Measurements from ENCODE around the gene FASTK.
A peak's percentile ranks its signal among the peaks of the same experiment; 100 is the strongest.

Gene FASTK

GRCh38 chr7:151083071-151083823 lies 2.6 kb upstream of the FASTK start, which contains the start of gene TMUB1:
Gene TMUB1, minus strand, starts transcription at chr7:151083493. Its CDS starts 930 bp downstream, at chr7:151082563.
- Mint-ChIP-seq H3K36me3 (ENCODE audit: low read depth) (peaks cover 31% of the 10 kb centered on the region), H3K4me3 (peak within 1 kb of the TSS; percentile 95), H3K9me3 (no peaks in the 10 kb centered on the region), H3K27ac (peak within 1 kb of the TSS; percentile 95), H3K27me3 (peaks cover 7% of the 10 kb centered on the region), H3K4me1 (ENCODE audit: low read depth) (peaks cover 51% of the 10 kb centered on the region)
- peak; percentile 90 for DNase-seq

- peak overlapping the region; percentile 95 for H3K27ac Mint-ChIP-seq
- H3K4me3 Mint-ChIP-seq: peak overlapping the region; percentile 95
- peaks cover 7% of the 10 kb centered on the region for H3K27me3 Mint-ChIP-seq
- H3K36me3 Mint-ChIP-seq (ENCODE audit: low read depth): peaks cover 35% of the 10 kb centered on the region
- DNase-seq: no peak
- H3K4me1 Mint-ChIP-seq (ENCODE audit: low read depth): peaks cover 51% of the 10 kb centered on the region
- H3K9me3 Mint-ChIP-seq: no peaks in the 10 kb centered on the region
Observed at GRCh38 chr7:151082141-151083070, 1.8 kb upstream of the FASTK start.

GRCh38 chr7:151081170-151082101 lies 827 bp upstream of the FASTK start:
- peaks cover 7% of the 10 kb centered on the region for H3K27me3 Mint-ChIP-seq
- peak; percentile 37 for DNase-seq
- no peaks in the 10 kb centered on the region for H3K9me3 Mint-ChIP-seq
- peak overlapping the region; percentile 95 for H3K27ac Mint-ChIP-seq
- H3K36me3 Mint-ChIP-seq (ENCODE audit: low read depth): peaks cover 42% of the 10 kb centered on the region
- peak overlapping the region; percentile 95 for H3K4me3 Mint-ChIP-seq
- H3K4me1 Mint-ChIP-seq (ENCODE audit: low read depth): peaks cover 51% of the 10 kb centered on the region

GRCh38 chr7:151080067-151080521 lies 515 bp downstream of the FASTK start:
- H3K4me1 Mint-ChIP-seq (ENCODE audit: low read depth): peaks cover 42% of the 10 kb centered on the region
- peak overlapping the region; percentile 85 for H3K4me3 Mint-ChIP-seq
- peak overlapping the region; percentile 88 for H3K27ac Mint-ChIP-seq
- no peak for DNase-seq
- peaks cover 56% of the 10 kb centered on the region for H3K36me3 Mint-ChIP-seq (ENCODE audit: low read depth)
- peaks cover 4% of the 10 kb centered on the region for H3K27me3 Mint-ChIP-seq
- H3K9me3 Mint-ChIP-seq: no peaks in the 10 kb centered on the region

DNA sequence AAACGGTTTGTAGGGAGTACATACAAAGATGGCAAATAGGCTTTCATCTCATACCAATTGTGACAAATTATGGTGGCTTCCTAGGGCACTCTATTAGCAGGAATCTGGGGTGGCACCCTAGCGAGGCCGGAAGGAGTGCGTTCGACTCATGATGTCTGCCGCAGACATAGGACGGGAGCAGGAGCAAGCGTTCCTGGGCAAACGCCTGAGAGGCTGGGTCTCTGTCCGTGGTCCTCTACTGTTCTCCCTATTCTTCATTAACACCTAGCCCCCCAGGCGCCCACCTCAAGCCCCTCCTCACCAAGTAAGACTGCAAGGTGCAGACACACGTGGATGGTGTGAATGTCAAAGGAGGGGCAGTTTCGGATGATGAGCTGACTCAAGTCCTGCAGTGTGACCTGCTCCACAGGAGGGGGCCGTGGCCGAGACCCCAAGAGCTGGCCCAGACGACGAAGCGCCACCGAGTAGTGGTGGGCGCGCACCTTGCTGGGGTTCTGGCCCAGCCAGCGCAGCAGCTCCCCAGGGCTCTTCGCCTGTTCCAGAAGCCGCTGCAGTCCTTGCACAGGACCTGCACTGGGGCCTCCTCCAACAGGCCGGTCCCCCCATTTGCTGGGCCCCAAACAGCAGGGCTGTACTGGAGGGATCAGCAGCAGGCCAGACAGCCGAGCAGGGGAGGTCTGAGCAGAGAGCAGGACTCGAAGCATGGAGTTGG lies 1.3 kb downstream of the FASTK start:
- H3K4me3 Mint-ChIP-seq: peak overlapping the region; percentile 85
- peaks cover 38% of the 10 kb centered on the region for H3K4me1 Mint-ChIP-seq (ENCODE audit: low read depth)
- no peaks in the 10 kb centered on the region for H3K27me3 Mint-ChIP-seq
- peak overlapping the region; percentile 88 for H3K27ac Mint-ChIP-seq
- DNase-seq: no peak
- H3K9me3 Mint-ChIP-seq: no peaks in the 10 kb centered on the region
- H3K36me3 Mint-ChIP-seq (ENCODE audit: low read depth): peaks cover 61% of the 10 kb centered on the region

GRCh38 chr7:151078233-151079040 lies 2.2 kb downstream of the FASTK start:
- Mint-ChIP-seq H3K36me3 (ENCODE audit: low read depth) (peaks cover 69% of the 10 kb centered on the region), H3K4me1 (ENCODE audit: low read depth) (peaks cover 36% of the 10 kb centered on the region), H3K9me3 (no peaks in the 10 kb centered on the region), H3K4me3 (peak overlapping the region; percentile 85), H3K27me3 (no peaks in the 10 kb centered on the region), H3K27ac (peak overlapping the region; percentile 88)
- no peak for DNase-seq

- DNase-seq: no peak
- Mint-ChIP-seq H3K4me3 (peak overlapping the region; percentile 59), H3K27ac (peak overlapping the region; percentile 77), H3K36me3 (ENCODE audit: low read depth) (peaks cover 66% of the 10 kb centered on the region), H3K27me3 (no peaks in the 10 kb centered on the region), H3K9me3 (no peaks in the 10 kb centered on the region), H3K4me1 (ENCODE audit: low read depth) (peaks cover 33% of the 10 kb centered on the region)
Observed at GRCh38 chr7:151077705-151078232, 2.8 kb downstream of the FASTK start.

- Mint-ChIP-seq H3K27ac (no peak overlapping the region), H3K27me3 (no peaks in the 10 kb centered on the region), H3K36me3 (ENCODE audit: low read depth) (peaks cover 67% of the 10 kb centered on the region), H3K4me3 (no peak overlapping the region), H3K9me3 (no peaks in the 10 kb centered on the region), H3K4me1 (ENCODE audit: low read depth) (peaks cover 27% of the 10 kb centered on the region)
- no peak for DNase-seq
Observed at GRCh38 chr7:151076863-151077704, 3.5 kb downstream of the FASTK start.

DNA sequence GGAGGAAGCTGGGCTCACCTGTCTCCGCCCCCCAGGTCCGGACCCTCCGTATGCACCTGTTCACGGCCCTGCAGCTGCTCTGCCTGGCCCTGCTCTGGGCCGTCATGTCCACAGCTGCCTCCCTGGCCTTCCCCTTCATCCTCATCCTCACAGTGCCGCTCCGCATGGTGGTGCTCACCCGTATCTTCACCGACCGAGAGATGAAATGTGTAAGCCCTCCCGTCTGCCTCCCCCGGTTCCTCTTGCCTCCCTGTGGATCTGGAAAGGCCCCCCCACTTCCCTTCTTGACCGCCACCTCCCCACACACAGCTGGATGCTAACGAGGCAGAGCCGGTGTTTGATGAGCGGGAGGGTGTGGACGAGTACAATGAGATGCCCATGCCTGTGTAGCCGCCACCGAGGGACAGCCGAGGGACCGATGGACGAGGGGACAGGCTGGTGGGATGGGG lies 4.6 kb downstream of the FASTK start:
- Mint-ChIP-seq H3K9me3 (no peaks in the 10 kb centered on the region), H3K27ac (peak overlapping the region; percentile 64), H3K36me3 (ENCODE audit: low read depth) (peaks cover 72% of the 10 kb centered on the region), H3K4me1 (ENCODE audit: low read depth) (peaks cover 22% of the 10 kb centered on the region), H3K4me3 (no peak overlapping the region), H3K27me3 (no peaks in the 10 kb centered on the region)
- DNase-seq: no peak

DNA sequence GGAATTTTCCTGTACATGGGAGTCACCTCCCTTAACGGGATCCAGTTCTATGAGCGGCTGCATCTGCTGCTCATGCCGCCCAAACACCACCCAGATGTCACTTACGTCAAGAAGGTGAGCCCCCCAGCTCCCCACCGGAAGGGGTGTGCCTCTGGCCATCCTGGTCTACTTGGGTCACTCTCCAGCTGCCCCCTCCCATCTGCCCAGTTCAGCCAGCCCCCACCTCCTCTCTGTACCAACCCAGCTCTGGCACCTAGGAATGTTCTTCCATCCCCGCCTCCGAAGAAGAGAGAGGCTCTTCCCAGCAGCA lies 5.0 kb downstream of the FASTK start:
- Mint-ChIP-seq H3K27ac (no peak overlapping the region), H3K36me3 (ENCODE audit: low read depth) (peaks cover 76% of the 10 kb centered on the region), H3K9me3 (no peaks in the 10 kb centered on the region), H3K27me3 (no peaks in the 10 kb centered on the region), H3K4me3 (no peak overlapping the region), H3K4me1 (ENCODE audit: low read depth) (peaks cover 19% of the 10 kb centered on the region)
- no peak for DNase-seq

GRCh38 chr7:151074817-151075661 lies 5.6 kb downstream of the FASTK start:
- DNase-seq: no peak
- H3K4me3 Mint-ChIP-seq: no peak overlapping the region
- H3K27me3 Mint-ChIP-seq: no peaks in the 10 kb centered on the region
- H3K36me3 Mint-ChIP-seq (ENCODE audit: low read depth): peaks cover 81% of the 10 kb centered on the region
- no peak overlapping the region for H3K27ac Mint-ChIP-seq
- no peaks in the 10 kb centered on the region for H3K9me3 Mint-ChIP-seq
- peaks cover 19% of the 10 kb centered on the region for H3K4me1 Mint-ChIP-seq (ENCODE audit: low read depth)
